C4-2B (cell line): ENCODE results near the gene ZKSCAN4.

Experiments
- ZFX ChIP-seq: fragments of 450-650 bp; IDR thresholded peaks from 2 replicates; pipeline ENCODE4 v1.6.1; 2017
- TF ChIP-seq, protein P1 (sequence below): fragments of 450-650 bp; conservative IDR thresholded peaks from 2 replicates; pipeline ENCODE4 v1.5.1; 2017; ENCODE audit warnings: mild to moderate bottlenecking

DNA sequence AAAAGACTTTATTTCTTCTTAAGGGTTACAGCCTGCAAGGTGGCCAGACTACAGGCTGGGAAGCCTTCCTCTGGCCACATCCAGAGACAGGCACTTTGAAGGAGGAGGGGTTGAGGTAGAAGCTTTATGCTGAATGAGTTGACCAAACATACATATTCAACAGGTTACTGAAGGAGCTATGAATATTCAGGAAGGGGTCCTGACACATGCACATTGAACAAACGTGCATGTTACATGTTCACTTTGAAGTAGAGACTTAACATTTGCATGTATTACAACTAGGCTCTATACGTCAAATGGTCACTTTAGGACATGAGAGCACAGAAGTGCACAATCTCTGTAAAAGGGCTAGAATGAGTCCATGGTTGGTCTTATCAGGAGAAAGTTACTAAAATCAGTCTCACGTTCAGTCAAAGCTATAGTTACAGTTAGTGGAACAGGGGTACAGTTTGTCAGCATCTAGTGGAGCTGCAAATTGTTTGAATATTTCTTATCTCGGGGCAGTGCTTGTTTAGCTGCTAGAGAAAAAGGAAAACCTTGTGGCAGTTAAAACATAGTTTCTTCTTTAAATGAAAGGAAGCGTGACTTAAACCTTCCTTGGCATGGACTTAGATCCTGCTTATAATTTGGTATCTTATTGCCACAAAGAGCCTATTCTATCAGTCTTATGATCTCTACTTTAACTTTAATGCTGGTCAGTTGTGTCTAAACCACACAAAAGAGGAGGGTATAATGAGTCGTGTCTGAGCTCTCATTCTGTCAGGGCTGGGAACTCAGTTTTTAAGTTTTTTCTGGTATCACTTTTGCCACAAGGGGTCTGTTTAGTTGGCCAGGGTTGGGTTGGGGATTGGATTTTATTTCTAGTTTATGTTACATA is 31.6 kb downstream of the ZKSCAN4 start:
- TF ChIP-seq, protein P1, sequence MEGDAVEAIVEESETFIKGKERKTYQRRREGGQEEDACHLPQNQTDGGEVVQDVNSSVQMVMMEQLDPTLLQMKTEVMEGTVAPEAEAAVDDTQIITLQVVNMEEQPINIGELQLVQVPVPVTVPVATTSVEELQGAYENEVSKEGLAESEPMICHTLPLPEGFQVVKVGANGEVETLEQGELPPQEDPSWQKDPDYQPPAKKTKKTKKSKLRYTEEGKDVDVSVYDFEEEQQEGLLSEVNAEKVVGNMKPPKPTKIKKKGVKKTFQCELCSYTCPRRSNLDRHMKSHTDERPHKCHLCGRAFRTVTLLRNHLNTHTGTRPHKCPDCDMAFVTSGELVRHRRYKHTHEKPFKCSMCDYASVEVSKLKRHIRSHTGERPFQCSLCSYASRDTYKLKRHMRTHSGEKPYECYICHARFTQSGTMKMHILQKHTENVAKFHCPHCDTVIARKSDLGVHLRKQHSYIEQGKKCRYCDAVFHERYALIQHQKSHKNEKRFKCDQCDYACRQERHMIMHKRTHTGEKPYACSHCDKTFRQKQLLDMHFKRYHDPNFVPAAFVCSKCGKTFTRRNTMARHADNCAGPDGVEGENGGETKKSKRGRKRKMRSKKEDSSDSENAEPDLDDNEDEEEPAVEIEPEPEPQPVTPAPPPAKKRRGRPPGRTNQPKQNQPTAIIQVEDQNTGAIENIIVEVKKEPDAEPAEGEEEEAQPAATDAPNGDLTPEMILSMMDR, result no peak
- TF ChIP-seq ZFX, result no peak
